Measurements from ENCODE around the gene ZNF787. TPM values are rescaled to one million over a fixed set of nuclear protein-coding genes. Genes with fewer than 3 reads are reported as not detected.

Gene ZNF787
- total RNA-seq, 1 donor from 2014 or later: 32.4 TPM

DNA sequence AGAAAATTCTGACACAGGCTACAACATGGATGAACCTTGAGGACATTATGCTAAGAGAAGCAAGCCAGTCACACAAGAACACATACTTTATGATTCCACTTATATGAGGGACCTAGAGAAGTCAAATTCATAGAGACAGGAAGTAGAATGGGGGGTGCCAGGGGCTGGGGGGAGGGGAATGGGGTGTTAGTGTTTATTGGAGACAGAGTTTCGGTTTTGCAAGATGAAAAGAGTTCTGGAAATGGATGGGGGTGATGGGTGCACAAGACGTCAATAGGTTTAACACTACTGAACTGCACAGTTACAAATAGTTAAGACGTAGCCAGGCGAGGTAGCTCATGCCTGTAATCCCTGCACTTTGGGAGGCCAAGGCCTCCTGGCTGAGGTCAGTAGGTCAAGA, 3.5 kb upstream of the ZNF787 start:
- intact Hi-C loops (cut with DNase I): no loop called here
- no peak overlapping the region for H3K4me3 ChIP-seq
- no peaks in the 10 kb centered on the region for H3K36me3 ChIP-seq
- ATAC-seq: no peak
- no peak for DNase-seq
- no peaks in the 10 kb centered on the region for H3K9me3 ChIP-seq
- H3K27ac ChIP-seq: no peak overlapping the region
- peaks cover 11% of the 10 kb centered on the region for H3K4me1 ChIP-seq
- H3K27me3 ChIP-seq (ENCODE audit: low read depth): no peaks in the 10 kb centered on the region
- no peak for TF ChIP-seq CTCF (IDR thresholded peaks at IDR 0.05)

GRCh38 chr19:56123266-56123891, 2.3 kb upstream of the ZNF787 start:
- Histone ChIP-seq H3K27ac (peak overlapping the region; percentile 24), H3K27me3 (ENCODE audit: low read depth) (no peaks in the 10 kb centered on the region), H3K36me3 (no peaks in the 10 kb centered on the region), H3K4me1 (peaks cover 23% of the 10 kb centered on the region), H3K9me3 (no peaks in the 10 kb centered on the region), H3K4me3 (no peak overlapping the region)
- DNase-seq: no peak
- ATAC-seq: no peak
- intact Hi-C loops (cut with DNase I): no loop called here
- TF ChIP-seq CTCF (IDR thresholded peaks at IDR 0.05): no peak

GRCh38 chr19:56120371-56121179, 520 bp downstream of the ZNF787 start:
- Histone ChIP-seq H3K9me3 (no peaks in the 10 kb centered on the region), H3K4me3 (peak overlapping the region; percentile 78), H3K27me3 (ENCODE audit: low read depth) (no peaks in the 10 kb centered on the region), H3K36me3 (peaks cover 3% of the 10 kb centered on the region), H3K27ac (peak overlapping the region; percentile 90), H3K4me1 (peaks cover 41% of the 10 kb centered on the region)
- ATAC-seq (peak; percentile 60 to 67), DNase-seq (peak; percentile 92)
- intact Hi-C loops (cut with DNase I): no loop called here
- peak; percentile 21 for TF ChIP-seq CTCF (IDR thresholded peaks at IDR 0.05)

DNA sequence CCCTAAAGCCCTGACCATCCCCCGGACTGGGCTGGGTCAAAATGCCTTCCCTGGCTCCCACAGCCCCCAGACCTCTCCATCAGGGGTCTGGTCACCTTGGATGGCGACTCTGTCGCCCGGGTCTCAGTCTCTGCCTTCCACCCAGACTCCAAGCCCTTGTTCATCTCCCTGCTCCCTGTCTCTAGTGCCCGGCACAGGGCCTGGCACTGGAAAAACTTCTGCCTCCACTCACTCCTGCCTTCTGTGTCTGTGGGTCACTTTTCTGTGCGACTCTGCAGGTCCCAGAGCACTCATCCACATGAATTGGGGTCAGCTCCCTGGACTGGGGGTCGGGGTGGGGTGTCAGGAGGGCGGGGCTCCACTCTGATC, 1.1 kb downstream of the ZNF787 start:
- H3K27me3 ChIP-seq (ENCODE audit: low read depth): no peaks in the 10 kb centered on the region
- H3K27ac ChIP-seq: peak overlapping the region; percentile 90
- peaks cover 42% of the 10 kb centered on the region for H3K4me1 ChIP-seq
- DNase-seq (no peak), ATAC-seq (no peak)
- H3K36me3 ChIP-seq: peaks cover 3% of the 10 kb centered on the region
- H3K4me3 ChIP-seq: peak overlapping the region; percentile 78
- no peaks in the 10 kb centered on the region for H3K9me3 ChIP-seq
- intact Hi-C loops (cut with DNase I): no loop called here
- TF ChIP-seq CTCF (IDR thresholded peaks at IDR 0.05): no peak

DNA sequence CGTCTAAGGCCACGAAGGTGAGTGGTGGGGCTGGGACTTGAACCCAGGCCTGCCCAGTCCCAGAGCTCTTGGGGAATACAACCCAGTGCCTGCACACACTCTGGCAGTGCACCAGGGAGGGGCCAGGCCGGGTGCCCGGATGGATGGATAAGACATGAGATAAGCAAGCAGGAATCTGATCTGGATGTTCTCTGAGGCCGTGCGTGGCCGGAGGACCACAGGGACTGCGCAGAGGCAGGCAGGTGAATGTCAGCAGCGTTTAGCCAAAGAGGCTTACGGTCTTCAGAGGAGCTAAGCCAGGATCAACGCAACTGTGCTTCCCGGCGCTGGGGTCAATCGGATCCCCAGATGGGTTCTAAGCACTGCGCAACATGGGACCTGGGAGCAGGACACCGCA, 1.5 kb downstream of the ZNF787 start:
- Histone ChIP-seq H3K4me1 (peaks cover 47% of the 10 kb centered on the region), H3K27ac (peak overlapping the region; percentile 90), H3K36me3 (peaks cover 3% of the 10 kb centered on the region), H3K27me3 (ENCODE audit: low read depth) (no peaks in the 10 kb centered on the region), H3K4me3 (peak overlapping the region; percentile 78), H3K9me3 (no peaks in the 10 kb centered on the region)
- DNase-seq: no peak
- intact Hi-C loops (cut with DNase I): no loop called here
- no peak for TF ChIP-seq CTCF (IDR thresholded peaks at IDR 0.05)
- ATAC-seq: no peak

All from lower lobe of right lung (tissue), 2 donors.